Measurements from ENCODE around the gene TMEM225B.

DNA sequence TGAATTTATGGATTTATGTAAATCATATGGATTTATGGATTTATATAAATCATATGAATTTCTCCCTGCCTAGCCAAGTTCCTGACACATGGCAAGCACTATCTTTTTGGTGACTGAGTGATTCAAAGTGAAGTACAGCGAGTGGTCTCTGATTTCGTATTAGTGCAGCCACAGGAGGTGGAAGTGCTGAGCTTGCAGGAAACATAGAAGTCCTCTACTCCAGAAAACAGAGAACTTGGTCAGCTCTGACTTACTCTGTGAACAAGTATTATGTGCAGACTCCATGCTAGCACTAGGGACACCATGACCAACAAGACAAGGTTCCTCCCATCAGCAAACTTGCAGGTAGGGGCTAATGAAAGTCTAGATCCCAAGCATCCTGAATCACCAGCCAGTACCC, 53.2 kb downstream of the TMEM225B start:
- no peak for TF ChIP-seq EZH2phosphoT487 (IDR thresholded peaks at IDR 0.05; ENCODE audit: low read depth)
- TF ChIP-seq, protein P1, sequence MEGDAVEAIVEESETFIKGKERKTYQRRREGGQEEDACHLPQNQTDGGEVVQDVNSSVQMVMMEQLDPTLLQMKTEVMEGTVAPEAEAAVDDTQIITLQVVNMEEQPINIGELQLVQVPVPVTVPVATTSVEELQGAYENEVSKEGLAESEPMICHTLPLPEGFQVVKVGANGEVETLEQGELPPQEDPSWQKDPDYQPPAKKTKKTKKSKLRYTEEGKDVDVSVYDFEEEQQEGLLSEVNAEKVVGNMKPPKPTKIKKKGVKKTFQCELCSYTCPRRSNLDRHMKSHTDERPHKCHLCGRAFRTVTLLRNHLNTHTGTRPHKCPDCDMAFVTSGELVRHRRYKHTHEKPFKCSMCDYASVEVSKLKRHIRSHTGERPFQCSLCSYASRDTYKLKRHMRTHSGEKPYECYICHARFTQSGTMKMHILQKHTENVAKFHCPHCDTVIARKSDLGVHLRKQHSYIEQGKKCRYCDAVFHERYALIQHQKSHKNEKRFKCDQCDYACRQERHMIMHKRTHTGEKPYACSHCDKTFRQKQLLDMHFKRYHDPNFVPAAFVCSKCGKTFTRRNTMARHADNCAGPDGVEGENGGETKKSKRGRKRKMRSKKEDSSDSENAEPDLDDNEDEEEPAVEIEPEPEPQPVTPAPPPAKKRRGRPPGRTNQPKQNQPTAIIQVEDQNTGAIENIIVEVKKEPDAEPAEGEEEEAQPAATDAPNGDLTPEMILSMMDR (IDR thresholded peaks at IDR 0.05; ENCODE audit: low read depth, low read length): no peak

Data from OCI-LY3 (cell line).